ENCODE results near the gene SEMA5A. TPM values are rescaled to one million over a fixed set of nuclear protein-coding genes. Genes with fewer than 3 reads are reported as not detected.

Gene SEMA5A
- total and polyA plus RNA-seq, 7 donors: 0.60 to 4.7 (median 2.8) TPM

DNA sequence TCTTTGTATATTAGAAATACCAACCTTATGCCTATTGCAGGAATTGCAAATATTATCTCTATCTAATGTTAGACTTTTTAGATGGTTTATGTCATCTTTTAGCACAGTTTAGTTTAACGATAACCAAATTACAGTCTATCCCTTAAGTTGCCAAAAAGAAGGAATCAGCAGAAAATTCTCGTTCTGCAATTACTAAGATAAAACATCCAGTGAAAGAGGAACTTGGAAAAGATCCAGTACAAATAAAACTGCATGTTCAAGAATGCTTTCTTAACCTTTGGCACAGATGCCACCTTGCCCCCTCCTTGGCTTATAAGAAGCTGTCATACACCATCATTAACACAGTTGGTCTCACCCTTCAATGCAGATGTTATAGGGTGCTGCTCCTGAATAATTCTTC is 124.0 kb downstream of the SEMA5A start:
- Histone ChIP-seq H3K27me3 (no peaks in the 10 kb centered on the region), H3K27ac (no peak overlapping the region), H3K9me3 (no peaks in the 10 kb centered on the region), H3K36me3 (no peaks in the 10 kb centered on the region), H3K4me3 (no peak overlapping the region), H3K4me1 (no peaks in the 10 kb centered on the region)
- TF ChIP-seq EP300 (IDR thresholded peaks at IDR 0.05): no peak
- intact Hi-C loops (cut with DNase I): no loop called here
- WGBS, 2 donors: 23 to 27% methylated on average over 2 of the region's 2 CpGs
- DNase-seq: no peak

DNA sequence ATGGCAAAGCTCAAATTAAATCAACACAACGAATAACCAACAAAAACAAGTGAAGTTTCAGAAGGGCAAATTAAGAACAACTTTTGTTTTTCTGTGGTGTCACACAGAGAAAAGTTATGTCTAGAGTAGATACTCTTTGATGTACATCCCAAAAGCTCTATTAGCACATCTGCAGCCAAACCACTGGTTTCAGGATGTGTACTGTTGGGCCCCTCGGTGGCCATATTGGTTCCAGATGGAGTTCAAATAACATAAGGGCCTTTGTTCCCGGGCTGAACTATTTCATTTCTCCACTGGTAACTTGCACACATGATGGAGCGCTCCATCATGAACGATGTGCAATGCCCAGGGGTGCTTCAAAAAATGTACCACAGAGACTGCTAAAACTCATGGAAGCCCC is 126.1 kb downstream of the SEMA5A start:
- no peaks in the 10 kb centered on the region for H3K9me3 ChIP-seq
- no peaks in the 10 kb centered on the region for H3K27me3 ChIP-seq
- no peaks in the 10 kb centered on the region for H3K36me3 ChIP-seq
- no peak for TF ChIP-seq EP300 (IDR thresholded peaks at IDR 0.05)
- TF ChIP-seq, protein P1, sequence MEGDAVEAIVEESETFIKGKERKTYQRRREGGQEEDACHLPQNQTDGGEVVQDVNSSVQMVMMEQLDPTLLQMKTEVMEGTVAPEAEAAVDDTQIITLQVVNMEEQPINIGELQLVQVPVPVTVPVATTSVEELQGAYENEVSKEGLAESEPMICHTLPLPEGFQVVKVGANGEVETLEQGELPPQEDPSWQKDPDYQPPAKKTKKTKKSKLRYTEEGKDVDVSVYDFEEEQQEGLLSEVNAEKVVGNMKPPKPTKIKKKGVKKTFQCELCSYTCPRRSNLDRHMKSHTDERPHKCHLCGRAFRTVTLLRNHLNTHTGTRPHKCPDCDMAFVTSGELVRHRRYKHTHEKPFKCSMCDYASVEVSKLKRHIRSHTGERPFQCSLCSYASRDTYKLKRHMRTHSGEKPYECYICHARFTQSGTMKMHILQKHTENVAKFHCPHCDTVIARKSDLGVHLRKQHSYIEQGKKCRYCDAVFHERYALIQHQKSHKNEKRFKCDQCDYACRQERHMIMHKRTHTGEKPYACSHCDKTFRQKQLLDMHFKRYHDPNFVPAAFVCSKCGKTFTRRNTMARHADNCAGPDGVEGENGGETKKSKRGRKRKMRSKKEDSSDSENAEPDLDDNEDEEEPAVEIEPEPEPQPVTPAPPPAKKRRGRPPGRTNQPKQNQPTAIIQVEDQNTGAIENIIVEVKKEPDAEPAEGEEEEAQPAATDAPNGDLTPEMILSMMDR (IDR thresholded peaks at IDR 0.05): no peak
- TF ChIP-seq POLR2AphosphoS5 (IDR thresholded peaks at IDR 0.05): no peak
- no peak for TF ChIP-seq POLR2A (IDR thresholded peaks at IDR 0.05)
- intact Hi-C loops (cut with DNase I): no loop called here
- no peaks in the 10 kb centered on the region for H3K4me1 ChIP-seq
- 93 to 94% methylated on average over 5 of the region's 5 CpGs for WGBS, 2 donors
- no peak overlapping the region for H3K4me3 ChIP-seq
- no peak overlapping the region for H3K27ac ChIP-seq
- DNase-seq: no peak

DNA sequence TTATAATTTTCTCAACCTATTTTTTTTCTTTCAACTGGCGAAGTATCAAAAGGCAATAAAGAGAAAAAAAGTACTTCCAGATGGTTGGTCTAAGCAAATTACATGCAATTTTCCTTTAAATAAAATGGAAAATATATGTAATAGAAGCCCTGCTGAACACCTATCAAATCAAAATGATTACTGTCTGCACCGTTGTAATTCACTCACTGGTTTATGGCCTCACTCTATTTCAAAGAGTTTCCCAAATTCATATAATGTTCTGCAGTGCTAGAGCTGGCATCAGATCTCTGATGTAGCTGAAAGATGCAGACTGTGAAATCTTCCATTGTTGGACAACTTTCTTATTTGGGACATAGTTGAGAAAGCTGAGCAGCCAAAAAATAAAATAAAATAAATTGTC is 130.3 kb downstream of the SEMA5A start:
- no peak for DNase-seq
- no peaks in the 10 kb centered on the region for H3K9me3 ChIP-seq
- TF ChIP-seq EP300 (IDR thresholded peaks at IDR 0.05): no peak
- H3K4me1 ChIP-seq: no peaks in the 10 kb centered on the region
- H3K4me3 ChIP-seq: no peak overlapping the region
- intact Hi-C loops (cut with DNase I): no loop called here
- no peaks in the 10 kb centered on the region for H3K27me3 ChIP-seq
- H3K27ac ChIP-seq: no peak overlapping the region
- 57 to 76% methylated on average over 2 of the region's 2 CpGs for WGBS, 2 donors
- no peaks in the 10 kb centered on the region for H3K36me3 ChIP-seq

DNA sequence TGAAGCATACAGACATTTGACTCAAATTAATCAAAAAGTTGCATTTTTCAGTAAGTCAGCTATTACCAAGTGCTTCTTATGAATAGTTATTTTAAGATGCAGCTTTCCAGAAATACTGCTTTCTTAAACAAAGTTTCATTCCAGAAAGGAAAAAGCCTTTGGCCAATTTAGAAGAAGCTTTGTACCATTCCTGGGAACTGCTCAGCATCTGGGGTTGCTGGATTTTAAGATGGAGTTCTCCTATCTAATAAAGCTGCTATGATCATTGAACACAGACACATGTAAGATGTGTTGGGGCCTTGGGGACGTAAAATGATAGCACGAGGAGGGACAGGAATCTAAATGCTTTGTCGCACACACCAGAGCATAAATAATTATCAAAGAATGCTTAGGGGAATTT is 130.8 kb downstream of the SEMA5A start:
- no peaks in the 10 kb centered on the region for H3K9me3 ChIP-seq
- DNase-seq: no peak
- no peaks in the 10 kb centered on the region for H3K36me3 ChIP-seq
- H3K4me1 ChIP-seq: no peaks in the 10 kb centered on the region
- H3K27ac ChIP-seq: no peak overlapping the region
- 92 to 94% methylated on average over 3 of the region's 3 CpGs for WGBS, 2 donors
- TF ChIP-seq EP300 (IDR thresholded peaks at IDR 0.05): no peak
- intact Hi-C loops (cut with DNase I): no loop called here
- H3K4me3 ChIP-seq: no peak overlapping the region
- no peaks in the 10 kb centered on the region for H3K27me3 ChIP-seq

DNA sequence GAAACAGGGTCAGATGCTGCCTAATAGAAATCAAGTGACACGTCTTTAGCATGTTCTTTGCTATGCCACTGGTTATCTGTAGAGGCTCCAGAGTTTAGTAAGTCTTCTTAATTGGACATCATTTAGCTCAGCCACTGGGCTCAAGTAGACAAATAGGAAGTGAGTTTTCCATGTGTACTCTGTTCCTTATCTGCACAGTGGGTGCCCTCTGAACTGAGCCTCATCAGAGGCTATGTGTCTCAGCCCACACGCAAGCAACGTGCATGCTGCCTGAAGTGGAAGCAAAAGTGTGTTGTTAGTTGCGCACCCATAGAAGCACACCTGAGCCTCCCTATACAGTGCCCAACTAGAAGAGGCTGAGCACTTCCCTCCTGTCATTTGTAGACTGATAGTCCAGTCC is 134.7 kb downstream of the SEMA5A start:
- H3K27ac ChIP-seq: no peak overlapping the region
- WGBS, 2 donors: 84 to 92% methylated on average over 4 of the region's 4 CpGs
- no peak for DNase-seq

DNA sequence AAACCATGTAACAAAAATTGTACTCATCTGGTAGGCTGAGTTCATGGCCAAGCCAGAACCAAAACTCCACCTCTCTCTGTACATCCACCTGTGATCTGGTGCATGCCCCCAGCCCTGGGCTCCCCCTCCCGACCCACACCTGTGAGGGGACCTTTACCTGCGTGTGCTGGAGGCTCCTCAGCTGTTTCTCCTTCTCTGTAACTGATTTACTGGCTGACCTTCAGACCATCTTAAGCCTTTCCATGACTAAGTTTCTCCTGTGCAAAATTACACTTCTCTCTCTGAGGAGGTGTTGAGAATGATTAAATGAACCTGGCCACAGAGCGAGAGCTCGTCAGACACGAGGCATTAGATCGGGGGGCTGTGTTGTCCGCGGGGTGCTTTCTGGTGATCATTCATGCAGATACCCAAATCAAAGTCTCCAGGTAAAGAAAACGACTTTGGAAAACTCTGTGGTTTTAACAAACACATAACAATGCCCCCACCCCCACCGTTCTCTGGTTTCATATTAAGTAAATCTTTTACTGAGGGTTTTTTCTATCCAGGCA is 136.4 kb downstream of the SEMA5A start:
- Histone ChIP-seq H3K36me3 (no peaks in the 10 kb centered on the region), H3K27ac (no peak overlapping the region), H3K27me3 (no peaks in the 10 kb centered on the region), H3K4me1 (no peaks in the 10 kb centered on the region), H3K9me3 (no peaks in the 10 kb centered on the region), H3K4me3 (no peak overlapping the region)
- DNase-seq: no peak
- 75 to 85% methylated on average over 10 of the region's 10 CpGs for WGBS, 2 donors
- TF ChIP-seq EP300 (IDR thresholded peaks at IDR 0.05) (no peak), POLR2AphosphoS5 (IDR thresholded peaks at IDR 0.05) (no peak), POLR2A (IDR thresholded peaks at IDR 0.05) (no peak)
- TF ChIP-seq, protein P1 (IDR thresholded peaks at IDR 0.05): no peak
- intact Hi-C loops (cut with DNase I): no loop called here

More for the DNA sequence above, 134.7 kb downstream of the SEMA5A start:
- no peaks in the 10 kb centered on the region for H3K4me1 ChIP-seq
- no peaks in the 10 kb centered on the region for H3K36me3 ChIP-seq
- intact Hi-C loops (cut with DNase I): no loop called here
- TF ChIP-seq POLR2AphosphoS5 (IDR thresholded peaks at IDR 0.05): no peak
- TF ChIP-seq, protein P1 (IDR thresholded peaks at IDR 0.05): no peak
- no peak overlapping the region for H3K4me3 ChIP-seq
- H3K9me3 ChIP-seq: no peaks in the 10 kb centered on the region
- H3K27me3 ChIP-seq: no peaks in the 10 kb centered on the region
